Tibial artery (tissue), 4 donors: ENCODE measurements around the gene PM20D1.

Source experiments
- DNase-seq, 2 donors: peaks; one replicate each; pipeline ENCODE4 v3.0.0-alpha.2; 2019
- H3K27ac ChIP-seq, 2 donors: fragments of 200-600 bp; sonication (generic) in 1 of 2; 1 replicate in 1 of 2; 2 replicates in 1 of 2; pipeline ENCODE4 v1.5.1; 2018 to 2019; ENCODE audit warnings: mild to moderate bottlenecking in 1 of 2
- H3K27me3 ChIP-seq, 2 donors: fragments of 200-600 bp; sonication (generic) in 1 of 2; one replicate each; pipeline versions ENCODE4 v1.5.1 to v1.6.0; 2016 to 2019
- H3K36me3 ChIP-seq, 3 donors: fragments of 200-600 bp; sonication (generic) in 2 of 3; one replicate each; pipeline ENCODE4 v1.5.1; 2016 to 2019; ENCODE audit warnings: mild to moderate bottlenecking in 2 of 3
- H3K4me1 ChIP-seq, 4 donors: fragments of 200-600 bp; sonication (generic) in 2 of 4; 1 replicate in 3 of 4; 2 replicates in 1 of 4; pipeline ENCODE4 v1.5.1; 2016 to 2019
- H3K4me3 ChIP-seq, 2 donors: fragments of 200-600 bp; sonication (generic) in 1 of 2; 1 replicate in 1 of 2; 2 replicates in 1 of 2; pipeline ENCODE4 v1.5.1; 2018 to 2019; ENCODE audit warnings: mild to moderate bottlenecking in 2 of 2
- H3K9me3 ChIP-seq, 3 donors: fragments of 200-600 bp; sonication (generic) in 1 of 3; one replicate each; pipeline ENCODE4 v1.5.1; 2016 to 2019
- CTCF ChIP-seq, 2 experiments: fragments of 200-600 bp in 1 of 2; fragments of 450-650 bp in 1 of 2; IDR thresholded peaks; one replicate each; pipeline ENCODE4 v1.5.1; 2017 to 2019; ENCODE audit warnings: antibody characterized with exemption in 2 of 2, mild to moderate bottlenecking in 1 of 2, moderate library complexity in 1 of 2
- intact Hi-C: fragments of 100-400 bp; cut with DNase I; formaldehyde crosslinking; loops from one replicate; pipeline ENCODE4 v1.15.0; 2023; ENCODE audit warnings: low total_unique reads

PM20D1 gene

DNA sequence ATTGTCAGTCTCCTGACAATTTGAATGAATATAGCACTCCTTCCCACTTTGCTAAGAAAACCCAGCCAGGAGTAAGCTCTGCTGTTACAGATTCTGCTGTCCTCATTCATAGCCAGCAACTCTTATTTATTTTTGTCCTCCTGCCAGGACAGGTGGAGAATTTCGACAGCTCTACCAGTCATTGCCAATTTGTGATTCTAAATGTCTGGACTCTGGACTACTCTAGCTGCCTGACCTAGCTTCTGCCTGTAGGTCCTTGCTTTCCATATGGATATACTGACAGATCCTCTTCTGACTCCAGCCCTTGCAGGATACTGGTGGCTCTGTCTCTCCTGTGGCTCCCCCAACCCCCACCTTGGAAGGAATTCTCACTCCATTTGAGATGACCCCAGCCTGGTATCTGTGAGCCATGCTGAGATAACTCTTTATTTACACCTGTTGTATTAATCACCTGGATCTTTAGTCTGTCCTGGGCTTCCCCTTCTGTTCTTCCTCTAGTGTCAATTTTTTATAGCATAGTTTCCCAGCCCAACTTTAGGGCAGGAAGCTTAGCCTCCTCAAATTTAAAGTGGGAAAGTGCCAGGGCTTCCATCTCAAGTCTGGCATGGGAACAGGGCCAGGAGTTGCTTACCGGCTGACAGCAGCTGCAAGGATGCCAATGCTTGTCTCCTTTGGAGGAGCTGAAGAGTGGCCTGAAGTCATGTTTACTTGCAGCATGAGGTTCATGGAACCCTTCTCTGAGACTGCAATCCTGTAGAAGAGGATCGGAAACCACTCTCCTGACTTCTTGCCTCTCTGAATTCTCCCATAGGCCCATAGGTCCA, 6.7 kb downstream of the PM20D1 start:
- Histone ChIP-seq H3K4me3 (no peak overlapping the region), H3K27ac (no peak overlapping the region), H3K36me3 (no peaks in the 10 kb centered on the region), H3K27me3 (no peaks in the 10 kb centered on the region), H3K4me1 (no peaks in the 10 kb centered on the region), H3K9me3 (no peaks in the 10 kb centered on the region)
- intact Hi-C loops = no loop called here
- no peak for DNase-seq
- no peak for TF ChIP-seq CTCF (IDR thresholded peaks at IDR 0.05)

DNA sequence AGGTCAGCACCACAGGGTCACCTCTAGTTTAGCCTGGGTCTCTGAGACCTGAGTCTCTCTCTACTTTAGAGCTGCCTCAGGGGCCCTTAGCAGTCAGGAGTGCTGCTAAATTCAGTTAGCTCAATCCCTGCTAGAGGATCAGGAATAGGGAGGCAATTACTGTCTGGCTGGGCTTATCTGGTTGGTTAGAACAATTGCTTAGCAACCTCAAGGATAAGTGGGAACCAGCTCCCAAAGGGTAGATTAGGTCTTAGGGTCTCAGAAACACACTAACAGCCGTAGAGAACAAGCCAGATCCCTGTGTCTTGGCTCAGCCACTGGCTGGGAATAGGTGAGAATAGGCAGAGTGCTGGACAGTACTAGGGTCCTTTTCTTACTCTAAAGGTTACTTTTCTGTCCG, 7.7 kb downstream of the PM20D1 start:
- Histone ChIP-seq H3K36me3 (no peaks in the 10 kb centered on the region), H3K9me3 (no peaks in the 10 kb centered on the region), H3K27me3 (no peaks in the 10 kb centered on the region), H3K4me3 (no peak overlapping the region), H3K4me1 (no peaks in the 10 kb centered on the region), H3K27ac (no peak overlapping the region)
- intact Hi-C loops = no loop called here
- DNase-seq = no peak
- TF ChIP-seq CTCF (IDR thresholded peaks at IDR 0.05) = no peak

DNA sequence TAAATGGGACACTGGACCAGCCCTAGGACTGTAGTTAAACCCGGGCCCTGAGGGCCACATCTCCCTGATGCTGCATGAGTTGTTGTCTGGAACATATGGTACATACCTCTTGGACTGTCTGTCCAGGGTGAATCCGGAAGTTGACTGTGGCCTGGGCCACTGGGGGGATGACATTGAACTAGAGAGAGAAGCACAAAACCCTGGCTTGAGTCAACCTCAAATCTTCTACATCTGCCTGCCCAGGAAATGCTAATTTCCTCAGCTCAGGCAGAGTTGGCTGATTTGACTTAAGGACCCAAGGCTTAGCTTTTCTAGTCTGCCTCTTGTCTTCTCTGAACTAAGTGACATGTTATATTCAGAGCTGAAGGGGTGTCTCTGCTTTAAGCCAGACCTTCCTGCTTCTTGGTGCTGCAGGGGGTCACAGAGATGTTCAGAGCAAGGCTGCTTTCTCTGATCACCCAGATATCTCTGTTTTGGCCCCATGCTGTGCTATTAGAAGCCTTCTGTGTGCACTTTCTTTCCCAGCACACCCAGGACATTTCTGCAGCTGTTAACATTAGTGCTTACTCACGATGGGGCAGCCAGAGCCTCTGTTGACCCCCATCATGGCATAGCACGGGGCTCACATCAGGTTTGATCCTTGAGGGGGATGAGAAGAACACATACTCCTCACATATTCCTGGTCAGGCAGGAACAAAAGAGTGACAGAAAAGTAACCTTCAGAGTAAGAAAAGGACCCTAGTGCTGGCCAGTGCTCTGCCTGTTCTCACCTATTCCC, 9.6 kb downstream of the PM20D1 start:
- Histone ChIP-seq H3K4me3 (no peak overlapping the region), H3K36me3 (no peaks in the 10 kb centered on the region), H3K27ac (no peak overlapping the region), H3K9me3 (no peaks in the 10 kb centered on the region), H3K27me3 (no peaks in the 10 kb centered on the region), H3K4me1 (no peaks in the 10 kb centered on the region)
- DNase-seq = no peak
- intact Hi-C loops = no loop called here
- no peak for TF ChIP-seq CTCF (IDR thresholded peaks at IDR 0.05)

DNA sequence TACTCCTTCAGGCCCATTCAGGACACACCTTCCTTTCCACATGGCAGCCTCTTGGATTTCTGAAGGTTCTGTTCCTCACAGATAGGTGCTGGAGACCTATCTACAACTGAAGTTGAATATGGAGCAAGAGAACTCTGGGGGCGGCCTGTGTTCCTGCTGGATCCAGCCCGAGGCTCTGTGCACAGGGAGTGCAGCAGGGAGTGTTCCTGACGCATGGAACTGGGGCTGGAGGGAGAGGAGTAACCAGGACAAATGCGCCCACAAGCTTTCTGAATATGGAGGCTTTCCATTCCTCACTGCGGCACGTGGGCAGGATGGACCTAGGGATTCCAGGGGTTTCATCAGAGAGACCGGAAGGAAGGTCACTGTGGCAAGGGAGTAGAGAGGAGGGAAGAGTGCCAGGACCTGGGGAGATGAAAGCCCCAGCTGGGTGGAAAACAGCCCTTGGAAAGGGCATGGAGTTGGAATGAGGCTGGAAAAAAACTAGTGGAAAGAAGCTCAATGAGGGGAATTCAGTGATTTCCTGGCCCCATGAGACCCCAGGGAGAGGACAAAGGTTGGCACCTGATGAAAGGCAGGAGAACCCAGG, 12.5 kb downstream of the PM20D1 start:
- DNase-seq = no peak
- H3K27me3 ChIP-seq = no peaks in the 10 kb centered on the region

DNA sequence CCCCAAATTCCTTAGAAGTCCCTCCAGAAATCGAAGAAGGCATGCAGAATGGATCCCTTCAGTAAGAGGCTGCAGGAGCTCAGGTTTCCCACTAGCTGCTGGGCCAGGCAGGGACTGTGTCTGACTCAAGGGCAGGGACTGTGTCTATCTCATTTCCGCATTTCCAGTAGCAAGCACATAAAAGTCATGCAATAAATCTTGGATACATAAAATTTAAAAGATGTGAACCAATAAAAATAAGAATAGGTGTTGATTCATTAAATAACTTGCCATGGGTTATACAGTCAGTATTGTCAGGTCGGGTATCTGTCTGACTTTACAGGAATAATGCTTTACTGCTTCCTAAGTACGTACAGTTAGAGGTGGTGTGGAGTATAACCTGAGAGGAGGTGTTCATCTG, 15.2 kb downstream of the PM20D1 start:
- no peak for TF ChIP-seq CTCF (IDR thresholded peaks at IDR 0.05)
- no peaks in the 10 kb centered on the region for H3K4me1 ChIP-seq
- intact Hi-C loops = no loop called here
- no peak for DNase-seq
- H3K27ac ChIP-seq = no peak overlapping the region
- H3K27me3 ChIP-seq = no peaks in the 10 kb centered on the region
- no peak overlapping the region for H3K4me3 ChIP-seq
- H3K36me3 ChIP-seq = no peaks in the 10 kb centered on the region
- no peaks in the 10 kb centered on the region for H3K9me3 ChIP-seq

More for the DNA sequence above, 12.5 kb downstream of the PM20D1 start:
- Histone ChIP-seq H3K4me3 (no peak overlapping the region), H3K9me3 (no peaks in the 10 kb centered on the region), H3K27ac (no peak overlapping the region), H3K36me3 (no peaks in the 10 kb centered on the region), H3K4me1 (no peaks in the 10 kb centered on the region)
- intact Hi-C loops = no loop called here
- no peak for TF ChIP-seq CTCF (IDR thresholded peaks at IDR 0.05)
